ENCODE measurements around the gene FRRS1.

The FRRS1 gene

GRCh38 chr1:99755664-99756063 is 10.8 kb downstream of the FRRS1 start:
- no peak overlapping the region for H3K4me3 ChIP-seq (ENCODE audit: low read length)
- TF ChIP-seq ZNF274 (IDR thresholded peaks at IDR 0.05; ENCODE audit: low read depth, low read length): no peak

GRCh38 chr1:99754697-99755096 is 11.7 kb downstream of the FRRS1 start:
- no peak overlapping the region for H3K4me3 ChIP-seq (ENCODE audit: low read length)
- no peak for TF ChIP-seq ZNF274 (IDR thresholded peaks at IDR 0.05; ENCODE audit: low read depth, low read length)

GRCh38 chr1:99754055-99754626 is 12.3 kb downstream of the FRRS1 start:
- H3K4me3 ChIP-seq (ENCODE audit: low read length): no peak overlapping the region
- no peak for TF ChIP-seq ZNF274 (IDR thresholded peaks at IDR 0.05; ENCODE audit: low read depth, low read length)

GRCh38 chr1:99751877-99752504 is 14.4 kb downstream of the FRRS1 start:
- H3K4me3 ChIP-seq (ENCODE audit: low read length): no peak overlapping the region
- no peak for TF ChIP-seq ZNF274 (IDR thresholded peaks at IDR 0.05; ENCODE audit: low read depth, low read length)

GRCh38 chr1:99749504-99750347 is 16.7 kb downstream of the FRRS1 start:
- H3K4me3 ChIP-seq (ENCODE audit: low read length): 0 out of 2 replicates have a peak overlapping the region, but pooled peaks have one; percentile 21
- TF ChIP-seq ZNF274 (IDR thresholded peaks at IDR 0.05; ENCODE audit: low read depth, low read length): no peak

- no peak for TF ChIP-seq ZNF274 (IDR thresholded peaks at IDR 0.05; ENCODE audit: low read depth, low read length)
- H3K4me3 ChIP-seq (ENCODE audit: low read length): no peak overlapping the region
These were observed 18.0 kb downstream of the FRRS1 start for GRCh38 chr1:99748419-99748818.

- no peak for TF ChIP-seq ZNF274 (IDR thresholded peaks at IDR 0.05; ENCODE audit: low read depth, low read length)
- no peak overlapping the region for H3K4me3 ChIP-seq (ENCODE audit: low read length)
These were observed 20.8 kb downstream of the FRRS1 start for GRCh38 chr1:99745684-99746083.

GRCh38 chr1:99745061-99745460 is 21.4 kb downstream of the FRRS1 start:
- TF ChIP-seq ZNF274 (IDR thresholded peaks at IDR 0.05; ENCODE audit: low read depth, low read length): no peak
- H3K4me3 ChIP-seq (ENCODE audit: low read length): no peak overlapping the region

GRCh38 chr1:99740141-99740540 is 26.3 kb downstream of the FRRS1 start:
- no peak overlapping the region for H3K4me3 ChIP-seq (ENCODE audit: low read length)
- TF ChIP-seq ZNF274 (IDR thresholded peaks at IDR 0.05; ENCODE audit: low read depth, low read length): no peak

- no peak for TF ChIP-seq ZNF274 (IDR thresholded peaks at IDR 0.05; ENCODE audit: low read depth, low read length)
- H3K4me3 ChIP-seq (ENCODE audit: low read length): no peak overlapping the region
These were observed 27.5 kb downstream of the FRRS1 start for GRCh38 chr1:99738858-99739465.

GRCh38 chr1:99737016-99737415 is 29.4 kb downstream of the FRRS1 start:
- H3K4me3 ChIP-seq (ENCODE audit: low read length): no peak overlapping the region
- TF ChIP-seq ZNF274 (IDR thresholded peaks at IDR 0.05; ENCODE audit: low read depth, low read length): no peak

- TF ChIP-seq ZNF274 (IDR thresholded peaks at IDR 0.05; ENCODE audit: low read depth, low read length): no peak
- H3K4me3 ChIP-seq (ENCODE audit: low read length): no peak overlapping the region
These were observed 30.6 kb downstream of the FRRS1 start for GRCh38 chr1:99735852-99736251.

GRCh38 chr1:99731384-99731783 is 35.1 kb downstream of the FRRS1 start:
- H3K4me3 ChIP-seq (ENCODE audit: low read length): no peak overlapping the region
- TF ChIP-seq ZNF274 (IDR thresholded peaks at IDR 0.05; ENCODE audit: low read depth, low read length): no peak

- H3K4me3 ChIP-seq (ENCODE audit: low read length): no peak overlapping the region
- TF ChIP-seq ZNF274 (IDR thresholded peaks at IDR 0.05; ENCODE audit: low read depth, low read length): no peak
These were observed 37.8 kb downstream of the FRRS1 start for GRCh38 chr1:99728494-99729235.
